GM13977 (cell line): ENCODE measurements around the gene PRPS1L1.

Source experiments
- DNase-seq: peaks from one replicate; pipeline ENCODE4 v3.0.0; 2012; ENCODE audit warnings: low spot score
- in situ Hi-C: fragments of 300-500 bp; cut with MboI; formaldehyde crosslinking; loops from one replicate; pipeline ENCODE4 v1.12.0; 2022; ENCODE audit warnings: low sequenced_read_pairs, low pct_unique_long_range_greater_than_20kb, mixed read lengths, inconsistent platforms; ENCODE audit not compliant: unreplicated experiment
- TF ChIP-seq, protein P1 (sequence below): IDR thresholded peaks from 2 replicates; pipeline ENCODE4 v1.5.1; 2012; ENCODE audit warnings: mild to moderate bottlenecking, control low read depth; ENCODE audit not compliant: insufficient read depth; ENCODE audit errors: extremely low read depth, missing control alignments

The PRPS1L1 gene

GRCh38 chr7:17988858-17989257 lies 38.8 kb downstream of the PRPS1L1 start:
- TF ChIP-seq, protein P1, sequence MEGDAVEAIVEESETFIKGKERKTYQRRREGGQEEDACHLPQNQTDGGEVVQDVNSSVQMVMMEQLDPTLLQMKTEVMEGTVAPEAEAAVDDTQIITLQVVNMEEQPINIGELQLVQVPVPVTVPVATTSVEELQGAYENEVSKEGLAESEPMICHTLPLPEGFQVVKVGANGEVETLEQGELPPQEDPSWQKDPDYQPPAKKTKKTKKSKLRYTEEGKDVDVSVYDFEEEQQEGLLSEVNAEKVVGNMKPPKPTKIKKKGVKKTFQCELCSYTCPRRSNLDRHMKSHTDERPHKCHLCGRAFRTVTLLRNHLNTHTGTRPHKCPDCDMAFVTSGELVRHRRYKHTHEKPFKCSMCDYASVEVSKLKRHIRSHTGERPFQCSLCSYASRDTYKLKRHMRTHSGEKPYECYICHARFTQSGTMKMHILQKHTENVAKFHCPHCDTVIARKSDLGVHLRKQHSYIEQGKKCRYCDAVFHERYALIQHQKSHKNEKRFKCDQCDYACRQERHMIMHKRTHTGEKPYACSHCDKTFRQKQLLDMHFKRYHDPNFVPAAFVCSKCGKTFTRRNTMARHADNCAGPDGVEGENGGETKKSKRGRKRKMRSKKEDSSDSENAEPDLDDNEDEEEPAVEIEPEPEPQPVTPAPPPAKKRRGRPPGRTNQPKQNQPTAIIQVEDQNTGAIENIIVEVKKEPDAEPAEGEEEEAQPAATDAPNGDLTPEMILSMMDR, result no peak
- in situ Hi-C loops, result loop anchor here (10.0 kb wide), 1 partner anchor 214 kb away; no protein-coding TSS in a partner anchor
- DNase-seq, result no peak

DNA sequence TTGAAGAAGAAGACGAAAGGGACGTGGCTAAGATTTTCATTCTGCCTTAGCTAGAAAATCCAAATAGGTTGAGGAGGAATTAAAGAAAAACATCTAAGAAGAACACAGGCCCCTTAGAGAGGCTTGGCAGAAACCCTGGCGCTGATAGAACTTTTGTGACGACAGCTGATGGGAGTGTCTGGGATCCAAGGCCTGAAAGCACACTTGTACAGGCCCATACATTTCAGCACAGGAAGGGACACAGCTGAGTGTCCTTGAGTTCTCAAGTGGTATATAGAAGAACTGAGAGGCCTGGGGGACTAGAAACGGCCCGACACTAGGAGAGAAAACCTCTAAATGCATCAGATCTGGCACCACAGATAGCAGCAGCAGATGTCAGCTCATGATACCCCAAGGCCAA lies 39.5 kb downstream of the PRPS1L1 start:
- in situ Hi-C loops, result loop anchor here (10.0 kb wide), 1 partner anchor 213 kb away; no protein-coding TSS in a partner anchor
- TF ChIP-seq, protein P1, result no peak
- DNase-seq, result no peak

DNA sequence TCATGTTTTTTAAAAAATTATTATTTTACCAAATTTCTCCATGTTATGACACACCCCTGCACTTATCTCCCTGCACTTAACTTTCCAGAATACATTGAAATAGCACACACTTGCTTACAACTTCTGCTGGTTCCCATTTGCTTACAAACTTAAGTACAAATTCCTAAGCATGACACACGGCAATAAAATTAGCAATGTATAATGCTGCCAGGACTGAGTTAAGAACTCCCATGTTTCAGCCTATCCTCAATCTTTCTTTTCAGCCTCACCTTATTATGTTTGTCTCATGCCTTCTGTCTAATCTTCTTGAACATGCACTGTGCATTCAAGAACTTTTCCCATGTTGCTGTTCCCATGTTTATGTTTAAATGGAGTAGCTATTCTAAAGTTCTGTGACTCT lies 40.8 kb downstream of the PRPS1L1 start:
- no peak for DNase-seq
- in situ Hi-C loops, result loop anchor here (10.0 kb wide), 1 partner anchor 212 kb away; no protein-coding TSS in a partner anchor
- TF ChIP-seq, protein P1, result no peak

- in situ Hi-C loops, result loop anchor here (10.0 kb wide), 1 partner anchor 211 kb away; no protein-coding TSS in a partner anchor
- TF ChIP-seq, protein P1, result no peak
- DNase-seq, result no peak
Measured at GRCh38 chr7:17985473-17986239, 42.0 kb downstream of the PRPS1L1 start.

DNA sequence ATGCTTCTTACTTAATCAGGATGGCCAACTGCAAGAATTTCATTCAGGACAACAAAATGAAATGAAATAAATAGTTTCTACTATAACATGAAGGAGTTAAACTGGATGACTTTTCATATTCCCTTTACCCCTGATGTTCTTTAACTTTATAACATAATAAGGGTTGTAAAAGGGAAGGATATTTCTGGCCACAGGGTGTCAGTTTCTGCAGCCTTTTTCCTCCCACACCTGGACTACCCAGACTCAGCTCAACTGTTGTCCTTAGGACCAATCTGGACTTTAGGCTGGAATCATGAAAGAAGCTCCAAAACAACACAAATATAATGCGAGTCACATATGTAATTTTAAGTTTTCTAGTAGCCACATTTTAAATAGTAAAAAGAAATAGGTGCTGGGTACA lies 43.4 kb downstream of the PRPS1L1 start:
- TF ChIP-seq, protein P1, result no peak
- in situ Hi-C loops, result loop anchor here (10.0 kb wide), 1 partner anchor 209 kb away; no protein-coding TSS in a partner anchor
- DNase-seq, result no peak

DNA sequence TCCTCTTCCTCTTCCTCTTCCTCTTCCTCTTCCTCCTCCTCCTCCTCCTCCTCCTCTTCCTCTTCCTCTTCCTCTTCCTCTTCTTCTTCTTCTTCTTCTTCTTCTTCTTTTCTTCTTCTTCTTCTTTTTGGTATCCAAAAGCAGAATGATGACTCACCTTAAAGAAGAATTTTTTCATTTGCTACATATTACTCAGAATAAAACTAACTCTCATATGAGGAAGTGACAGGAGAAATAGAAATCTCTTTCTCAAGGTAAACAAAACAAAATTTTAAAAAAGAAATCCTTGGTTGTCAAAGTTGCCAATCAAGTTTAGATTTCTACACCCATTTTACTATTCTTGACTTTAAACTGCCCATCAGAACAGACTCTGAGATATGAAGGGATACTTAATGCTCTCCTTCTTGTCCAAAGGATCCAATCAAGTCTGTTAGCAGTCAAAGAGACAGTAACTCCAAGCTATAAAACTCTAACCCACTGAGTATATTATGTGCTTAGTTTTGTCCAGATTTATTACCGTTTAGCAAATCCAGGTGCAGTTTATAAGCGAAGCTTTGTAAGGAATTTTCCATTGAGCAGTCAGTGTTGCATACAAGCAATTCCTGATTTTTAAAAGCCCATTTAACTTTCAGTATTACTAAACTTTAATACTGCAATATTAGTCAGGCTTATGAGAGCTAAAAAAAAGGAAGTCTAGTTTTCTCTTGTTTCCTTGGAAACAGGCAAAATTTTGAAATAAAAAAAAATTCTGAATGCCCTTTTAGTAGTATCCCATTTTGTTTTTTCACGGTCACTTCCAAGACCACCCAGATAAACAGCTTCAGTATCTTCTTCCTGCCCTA lies 44.2 kb downstream of the PRPS1L1 start:
- in situ Hi-C loops, result loop anchor here (10.0 kb wide), 1 partner anchor 209 kb away; no protein-coding TSS in a partner anchor
- TF ChIP-seq, protein P1, result no peak
- no peak for DNase-seq
